Esophagus squamous epithelium (tissue), 4 donors: ENCODE results near the gene RARRES1.

Experiments used
- POLR2A ChIP-seq, 4 donors: fragments of 450-650 bp; IDR thresholded peaks; one replicate each; pipeline ENCODE4 v1.6.1; 2017; ENCODE audit warnings: antibody characterized with exemption in 4 of 4, mild to moderate bottlenecking in 4 of 4, moderate library complexity in 3 of 4
- TF ChIP-seq, protein P1 (sequence below), 6 experiments: fragments of 450-650 bp in 4 of 6; fragments of 200-600 bp in 2 of 6; sonication (generic) in 2 of 6; IDR thresholded peaks; one replicate each; pipeline ENCODE4 v1.5.1; 2016 to 2019; ENCODE audit warnings: antibody characterized with exemption in 6 of 6, mild to moderate bottlenecking in 4 of 6, moderate library complexity in 4 of 6

- TF ChIP-seq, protein P1, sequence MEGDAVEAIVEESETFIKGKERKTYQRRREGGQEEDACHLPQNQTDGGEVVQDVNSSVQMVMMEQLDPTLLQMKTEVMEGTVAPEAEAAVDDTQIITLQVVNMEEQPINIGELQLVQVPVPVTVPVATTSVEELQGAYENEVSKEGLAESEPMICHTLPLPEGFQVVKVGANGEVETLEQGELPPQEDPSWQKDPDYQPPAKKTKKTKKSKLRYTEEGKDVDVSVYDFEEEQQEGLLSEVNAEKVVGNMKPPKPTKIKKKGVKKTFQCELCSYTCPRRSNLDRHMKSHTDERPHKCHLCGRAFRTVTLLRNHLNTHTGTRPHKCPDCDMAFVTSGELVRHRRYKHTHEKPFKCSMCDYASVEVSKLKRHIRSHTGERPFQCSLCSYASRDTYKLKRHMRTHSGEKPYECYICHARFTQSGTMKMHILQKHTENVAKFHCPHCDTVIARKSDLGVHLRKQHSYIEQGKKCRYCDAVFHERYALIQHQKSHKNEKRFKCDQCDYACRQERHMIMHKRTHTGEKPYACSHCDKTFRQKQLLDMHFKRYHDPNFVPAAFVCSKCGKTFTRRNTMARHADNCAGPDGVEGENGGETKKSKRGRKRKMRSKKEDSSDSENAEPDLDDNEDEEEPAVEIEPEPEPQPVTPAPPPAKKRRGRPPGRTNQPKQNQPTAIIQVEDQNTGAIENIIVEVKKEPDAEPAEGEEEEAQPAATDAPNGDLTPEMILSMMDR (IDR thresholded peaks at IDR 0.05) = no peak
- no peak for TF ChIP-seq POLR2A (IDR thresholded peaks at IDR 0.05)
Measured at GRCh38 chr3:158768881-158769543, 36.8 kb upstream of the RARRES1 start.
